ENCODE results near the gene GAREM1.

DNA sequence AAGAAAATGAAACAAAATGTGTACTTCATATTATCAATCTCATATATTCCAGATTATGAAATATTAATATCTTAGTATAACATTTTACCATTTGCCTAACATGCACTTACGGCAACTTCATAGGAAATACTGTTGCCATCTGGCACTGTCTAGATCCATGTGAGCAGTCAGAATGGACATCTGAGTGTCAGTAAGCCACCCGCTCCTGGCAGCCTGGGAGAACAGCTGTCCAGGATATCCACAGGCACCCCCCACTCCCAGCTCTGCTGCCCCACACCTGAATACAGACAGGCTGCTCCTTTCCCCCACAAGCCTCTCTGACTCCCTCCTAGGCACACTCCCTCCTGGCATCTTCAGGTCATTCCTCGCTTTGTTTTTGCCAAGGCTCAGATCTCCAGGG is 127.0 kb downstream of the GAREM1 start:
- TF ChIP-seq, protein P1, sequence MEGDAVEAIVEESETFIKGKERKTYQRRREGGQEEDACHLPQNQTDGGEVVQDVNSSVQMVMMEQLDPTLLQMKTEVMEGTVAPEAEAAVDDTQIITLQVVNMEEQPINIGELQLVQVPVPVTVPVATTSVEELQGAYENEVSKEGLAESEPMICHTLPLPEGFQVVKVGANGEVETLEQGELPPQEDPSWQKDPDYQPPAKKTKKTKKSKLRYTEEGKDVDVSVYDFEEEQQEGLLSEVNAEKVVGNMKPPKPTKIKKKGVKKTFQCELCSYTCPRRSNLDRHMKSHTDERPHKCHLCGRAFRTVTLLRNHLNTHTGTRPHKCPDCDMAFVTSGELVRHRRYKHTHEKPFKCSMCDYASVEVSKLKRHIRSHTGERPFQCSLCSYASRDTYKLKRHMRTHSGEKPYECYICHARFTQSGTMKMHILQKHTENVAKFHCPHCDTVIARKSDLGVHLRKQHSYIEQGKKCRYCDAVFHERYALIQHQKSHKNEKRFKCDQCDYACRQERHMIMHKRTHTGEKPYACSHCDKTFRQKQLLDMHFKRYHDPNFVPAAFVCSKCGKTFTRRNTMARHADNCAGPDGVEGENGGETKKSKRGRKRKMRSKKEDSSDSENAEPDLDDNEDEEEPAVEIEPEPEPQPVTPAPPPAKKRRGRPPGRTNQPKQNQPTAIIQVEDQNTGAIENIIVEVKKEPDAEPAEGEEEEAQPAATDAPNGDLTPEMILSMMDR (IDR thresholded peaks at IDR 0.05): no peak
- TF ChIP-seq POLR2AphosphoS5 (IDR thresholded peaks at IDR 0.05; ENCODE audit: low read depth, low read length) (no peak), TCF7L2 (IDR thresholded peaks at IDR 0.05; ENCODE audit: low read depth, low read length) (no peak), SIN3A (IDR thresholded peaks at IDR 0.05; ENCODE audit: borderline replicate concordance, insufficient read depth, low read depth, low read length) (no peak)
- TF ChIP-seq, protein P2, sequence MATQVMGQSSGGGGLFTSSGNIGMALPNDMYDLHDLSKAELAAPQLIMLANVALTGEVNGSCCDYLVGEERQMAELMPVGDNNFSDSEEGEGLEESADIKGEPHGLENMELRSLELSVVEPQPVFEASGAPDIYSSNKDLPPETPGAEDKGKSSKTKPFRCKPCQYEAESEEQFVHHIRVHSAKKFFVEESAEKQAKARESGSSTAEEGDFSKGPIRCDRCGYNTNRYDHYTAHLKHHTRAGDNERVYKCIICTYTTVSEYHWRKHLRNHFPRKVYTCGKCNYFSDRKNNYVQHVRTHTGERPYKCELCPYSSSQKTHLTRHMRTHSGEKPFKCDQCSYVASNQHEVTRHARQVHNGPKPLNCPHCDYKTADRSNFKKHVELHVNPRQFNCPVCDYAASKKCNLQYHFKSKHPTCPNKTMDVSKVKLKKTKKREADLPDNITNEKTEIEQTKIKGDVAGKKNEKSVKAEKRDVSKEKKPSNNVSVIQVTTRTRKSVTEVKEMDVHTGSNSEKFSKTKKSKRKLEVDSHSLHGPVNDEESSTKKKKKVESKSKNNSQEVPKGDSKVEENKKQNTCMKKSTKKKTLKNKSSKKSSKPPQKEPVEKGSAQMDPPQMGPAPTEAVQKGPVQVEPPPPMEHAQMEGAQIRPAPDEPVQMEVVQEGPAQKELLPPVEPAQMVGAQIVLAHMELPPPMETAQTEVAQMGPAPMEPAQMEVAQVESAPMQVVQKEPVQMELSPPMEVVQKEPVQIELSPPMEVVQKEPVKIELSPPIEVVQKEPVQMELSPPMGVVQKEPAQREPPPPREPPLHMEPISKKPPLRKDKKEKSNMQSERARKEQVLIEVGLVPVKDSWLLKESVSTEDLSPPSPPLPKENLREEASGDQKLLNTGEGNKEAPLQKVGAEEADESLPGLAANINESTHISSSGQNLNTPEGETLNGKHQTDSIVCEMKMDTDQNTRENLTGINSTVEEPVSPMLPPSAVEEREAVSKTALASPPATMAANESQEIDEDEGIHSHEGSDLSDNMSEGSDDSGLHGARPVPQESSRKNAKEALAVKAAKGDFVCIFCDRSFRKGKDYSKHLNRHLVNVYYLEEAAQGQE (IDR thresholded peaks at IDR 0.05; ENCODE audit: insufficient read depth in 1 of 2, low read depth in 2 of 2, low read length in 1 of 2): no peak

Data from Panc1 (cell line).